Stimulated activated CD4-positive, alpha-beta T cell treated with anti-CD3 and anti-CD28 coated beads, Interleukin-2, amount 100 ng/mL, for 4 hours (primary cell): ENCODE data around the gene RIPOR2.
A peak's percentile ranks its signal among the peaks of the same experiment; 100 is the strongest.
"Not testable (repeated sequence)": the region's sequence is repeated elsewhere in the genome, so short reads cannot be mapped to it uniquely, and the experiment has no call there.

Experiments
- DNase-seq: peaks from one replicate; pipeline ENCODE4 v3.0.0-alpha.2; 2020; ENCODE audit warnings: low read depth

RIPOR2 gene

DNA sequence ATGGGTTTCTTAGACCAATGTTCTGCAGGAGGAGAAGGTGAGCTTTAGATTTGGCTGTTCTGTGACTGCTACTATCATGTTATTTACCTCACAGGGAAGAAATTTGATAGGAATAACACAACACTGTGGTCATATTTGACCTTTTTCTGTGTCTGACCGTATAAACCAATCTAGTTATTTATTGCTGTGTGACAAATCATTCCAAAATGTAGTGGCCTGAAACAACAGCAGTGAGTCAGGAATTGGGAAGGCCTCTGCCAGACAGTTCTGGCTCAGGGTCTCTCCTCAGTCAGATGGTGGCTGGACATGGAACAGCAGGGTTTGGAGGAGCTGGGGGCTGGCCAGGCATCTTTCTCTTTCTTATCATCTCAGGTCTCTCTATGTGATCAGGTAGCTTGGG lies 33.0 kb downstream of the RIPOR2 start:
- DNase-seq, result no peak

DNA sequence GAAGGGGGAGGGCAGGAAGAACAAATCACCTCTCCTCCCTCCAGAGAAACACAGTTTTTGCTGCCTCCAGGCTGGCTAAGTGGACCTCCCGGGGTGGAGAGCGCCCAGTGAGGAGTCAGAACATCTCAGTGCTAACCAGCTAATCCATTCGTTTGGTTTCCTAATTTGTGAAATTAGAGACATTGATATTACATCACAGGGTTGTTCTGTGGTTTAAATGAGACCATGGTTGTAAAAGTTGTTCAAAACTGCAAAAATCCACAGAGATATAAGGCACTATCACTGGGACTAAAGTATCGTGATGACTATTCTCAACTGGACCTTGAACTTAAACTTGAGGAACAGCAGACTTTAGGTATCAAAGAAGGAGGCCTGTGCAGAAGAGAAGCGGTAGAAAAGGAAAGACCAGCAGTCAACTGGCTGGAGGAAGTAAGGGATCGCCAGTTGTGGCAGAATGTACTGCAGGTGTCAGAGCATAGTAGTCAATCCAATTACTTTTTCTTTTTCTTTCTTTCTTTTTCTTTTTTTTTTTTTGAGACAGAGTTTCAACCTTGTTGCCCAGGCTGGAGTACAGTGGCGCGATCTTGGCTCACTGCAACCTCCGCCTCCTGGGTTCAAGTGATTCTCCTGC lies 33.9 kb downstream of the RIPOR2 start:
- no peak for DNase-seq

DNA sequence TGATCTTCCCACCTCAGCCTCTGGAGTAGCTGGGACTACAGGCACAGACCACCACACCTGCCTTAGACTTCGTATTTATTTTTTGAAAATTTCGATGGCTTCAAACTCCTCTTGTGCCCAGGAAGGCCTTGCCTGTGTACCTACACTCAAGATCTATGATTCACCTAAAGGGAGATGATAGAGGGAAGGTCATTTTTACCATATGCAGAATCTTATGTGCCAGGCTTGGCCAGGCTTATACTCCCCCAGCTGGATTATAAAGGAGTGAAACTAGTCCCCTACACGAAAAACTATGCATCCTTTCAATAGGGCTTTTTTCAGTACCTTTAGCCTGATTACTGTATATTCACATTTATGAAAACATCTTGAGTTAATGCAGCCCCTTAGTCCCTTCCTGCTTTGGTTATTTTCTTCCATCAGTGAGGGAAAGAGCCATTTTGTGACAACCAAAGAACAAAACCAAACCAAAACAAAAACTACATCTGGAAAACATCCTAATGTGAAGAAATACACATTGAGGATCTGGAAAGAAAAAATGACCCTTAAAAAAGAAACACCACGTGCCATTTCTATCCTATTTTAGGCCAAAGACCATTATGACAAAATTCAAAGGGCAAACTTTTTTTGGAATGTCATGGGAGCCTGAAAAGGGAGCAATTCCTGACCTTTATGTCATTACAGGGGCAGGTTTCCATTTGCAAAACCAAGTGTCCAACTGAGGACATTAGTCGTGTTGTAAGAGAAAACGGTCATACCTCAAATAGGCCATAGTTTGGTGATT lies 34.7 kb downstream of the RIPOR2 start:
- DNase-seq, result no peak

DNA sequence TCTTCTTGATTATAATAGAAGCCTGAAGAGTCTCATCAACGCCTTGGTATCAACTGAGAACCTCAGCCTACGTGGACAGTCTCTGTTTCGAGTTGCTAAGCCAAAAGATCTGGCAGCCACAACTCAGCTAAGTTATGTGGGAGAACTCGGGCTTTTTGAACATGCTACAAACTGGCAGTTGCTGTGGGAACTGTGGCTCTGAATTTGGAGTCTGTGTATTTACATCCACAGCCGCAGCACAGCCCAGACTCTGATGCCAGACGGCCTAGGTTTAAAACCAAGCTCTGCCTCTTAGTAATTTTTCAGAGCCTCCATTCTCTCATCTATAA lies 35.8 kb downstream of the RIPOR2 start:
- DNase-seq, result no peak

DNA sequence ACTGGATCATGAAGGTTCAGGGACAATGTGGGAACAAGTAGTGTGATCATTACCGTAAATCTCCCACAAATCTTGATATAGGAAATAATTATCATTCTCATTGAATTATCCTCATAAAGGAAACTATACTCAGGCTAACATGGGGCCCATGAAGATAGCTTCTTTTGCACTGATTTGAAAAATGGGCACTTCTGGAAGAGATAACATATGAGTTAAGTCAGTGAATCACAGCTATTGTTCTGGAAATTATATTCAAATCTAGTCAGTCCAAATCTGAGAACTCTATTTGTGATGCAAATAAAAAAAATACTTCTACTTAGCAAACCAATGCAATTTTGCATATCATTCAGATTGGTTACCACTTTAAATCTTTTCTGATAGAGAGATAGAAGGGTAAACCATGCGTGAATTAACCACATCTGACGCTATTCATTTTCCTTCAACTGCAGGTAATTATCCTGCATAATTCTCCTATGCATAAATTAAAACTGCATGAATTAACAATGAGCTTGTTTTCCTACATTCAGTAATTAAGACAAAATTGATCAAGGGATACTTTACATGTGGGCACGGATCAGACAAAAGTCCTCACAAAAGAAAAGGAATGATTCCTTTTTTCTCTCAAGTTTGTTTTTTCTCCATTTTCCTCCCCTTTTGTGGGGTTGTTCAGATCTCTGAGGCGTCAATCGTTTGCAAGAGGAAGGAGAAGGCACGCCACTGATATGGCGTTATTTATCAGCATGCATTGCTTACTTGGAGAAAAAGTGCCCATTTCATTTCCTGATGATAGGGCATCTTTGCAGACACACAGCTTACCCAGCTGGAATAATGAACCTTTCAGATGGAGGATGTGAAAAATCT lies 36.4 kb downstream of the RIPOR2 start:
- no peak for DNase-seq

DNA sequence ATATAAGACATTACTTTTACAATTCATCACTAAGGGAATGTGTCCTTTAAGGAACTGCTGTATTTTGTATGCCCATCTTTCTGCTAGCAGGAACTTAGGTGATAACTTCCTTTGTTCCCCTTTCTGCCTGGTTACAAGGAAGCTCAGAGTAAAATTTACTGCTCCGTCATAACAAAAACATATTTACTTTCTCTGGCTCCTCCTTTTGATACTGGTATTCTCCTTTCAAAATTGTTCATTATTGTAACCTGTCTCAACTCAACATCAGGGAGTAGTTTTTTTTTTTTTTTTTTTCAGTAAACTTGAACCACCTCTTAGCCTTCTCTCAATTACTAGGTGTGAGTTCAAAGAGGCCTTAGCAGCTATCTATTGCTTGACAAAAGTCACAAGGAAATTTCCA lies 37.1 kb downstream of the RIPOR2 start:
- DNase-seq, result no peak

DNA sequence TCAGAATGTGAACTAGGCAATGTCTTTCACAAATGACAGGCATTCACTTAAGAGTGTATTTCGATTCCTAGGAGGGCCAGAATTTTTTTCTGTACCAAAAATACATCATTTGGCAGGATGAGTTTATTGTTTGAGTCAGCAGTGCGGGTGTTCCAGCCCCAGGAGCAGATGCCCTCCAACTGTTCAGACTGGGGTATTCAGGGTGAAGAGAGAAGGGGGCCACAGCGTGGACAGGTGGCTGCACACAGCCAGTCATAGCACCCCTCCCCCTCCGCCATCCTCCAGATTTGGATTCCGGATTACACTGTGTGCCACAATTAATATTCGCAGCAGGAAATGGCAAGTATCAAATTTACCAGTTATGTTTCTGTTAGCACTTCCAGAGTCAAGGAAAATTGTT lies 38.6 kb downstream of the RIPOR2 start:
- no peak for DNase-seq

DNA sequence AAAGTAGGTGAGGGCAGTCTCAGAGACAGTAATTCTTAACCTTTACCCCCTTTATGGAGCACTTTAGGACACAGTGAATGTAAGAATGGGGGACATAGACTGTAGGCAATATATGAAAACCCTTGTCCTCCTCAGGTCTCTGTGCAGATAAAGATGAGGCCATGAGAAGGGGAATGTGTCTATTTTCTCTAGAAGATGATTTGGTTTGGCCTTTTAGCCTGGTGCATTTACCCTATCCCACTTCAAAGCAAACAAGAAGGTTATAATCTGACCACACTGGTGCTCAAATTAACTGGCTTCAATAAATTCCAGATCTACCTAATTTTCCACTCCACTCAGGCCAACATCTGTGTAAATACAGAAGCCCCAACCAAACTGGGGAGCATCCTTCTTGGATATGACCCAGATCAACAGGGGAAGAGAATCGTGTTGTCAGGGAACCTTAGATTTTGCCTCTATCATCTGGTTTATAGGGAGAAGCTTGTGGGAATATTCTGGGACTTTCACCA lies 42.4 kb downstream of the RIPOR2 start:
- DNase-seq, result no peak

DNA sequence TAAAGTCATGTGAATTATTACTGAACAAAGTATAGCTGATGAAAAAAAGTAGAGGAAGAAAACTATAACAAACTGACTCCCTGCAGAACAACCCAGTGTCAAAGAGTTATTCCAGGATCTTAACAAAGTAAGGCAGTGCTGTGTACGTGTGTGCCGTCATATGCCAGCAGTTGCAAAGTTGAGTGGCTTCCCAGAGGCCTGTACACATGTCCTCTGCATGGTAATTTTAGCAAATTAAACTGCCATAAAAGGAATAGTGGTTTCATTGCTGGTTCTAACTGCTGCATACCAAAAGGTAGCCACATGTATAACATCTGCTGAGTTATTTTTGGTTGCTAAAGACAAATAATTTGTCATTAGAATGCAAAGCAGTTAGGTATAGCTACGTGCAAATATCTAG lies 44.8 kb downstream of the RIPOR2 start:
- DNase-seq, result no peak

DNA sequence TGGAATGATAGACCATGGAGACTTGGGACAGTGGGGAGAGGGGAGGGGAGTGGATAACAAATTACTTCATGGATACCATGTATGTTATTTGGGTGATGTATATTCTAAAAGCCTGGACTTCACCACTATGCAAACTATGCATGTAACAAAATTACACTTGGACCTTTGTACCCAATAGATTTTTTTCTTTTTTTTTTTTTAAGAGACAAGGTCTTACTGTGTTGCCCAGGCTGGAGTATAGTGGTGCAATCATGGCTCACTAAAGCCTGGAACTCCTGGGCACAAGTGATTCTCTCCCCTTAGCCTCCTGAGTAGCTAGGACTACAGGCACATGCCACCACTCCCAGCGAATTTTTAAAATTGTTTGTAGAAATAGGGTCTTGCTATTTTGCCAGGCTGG lies 45.3 kb downstream of the RIPOR2 start:
- no peak for DNase-seq

DNA sequence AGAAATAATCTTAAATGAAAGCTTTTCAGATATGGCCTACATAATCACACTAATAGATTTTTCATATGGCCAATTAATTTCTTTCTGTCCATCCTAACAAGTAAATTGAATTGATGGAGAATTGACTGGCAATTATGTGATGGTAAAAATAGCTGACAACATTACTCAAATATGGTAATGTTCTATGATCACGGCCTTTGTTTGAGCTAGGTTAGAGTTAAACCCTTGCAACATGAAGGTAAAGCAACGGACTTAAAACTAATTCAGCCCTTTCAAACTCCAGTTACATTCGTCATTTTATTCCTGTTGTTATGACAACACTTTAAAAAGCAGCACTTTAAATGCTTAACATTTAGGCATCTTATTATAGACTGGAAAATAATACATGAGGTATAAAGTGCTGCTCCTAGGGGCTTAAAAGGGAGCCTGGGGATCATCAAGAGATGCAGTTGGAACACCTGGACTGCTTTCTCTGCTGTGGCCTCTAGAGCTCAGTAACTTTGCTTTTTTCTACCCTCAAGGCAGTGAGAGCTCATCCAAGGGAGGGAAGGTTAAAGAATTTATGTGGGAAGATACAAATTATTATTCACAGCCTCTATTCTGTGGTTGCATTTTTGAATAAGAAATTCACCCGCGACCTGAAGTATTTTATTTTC lies 46.9 kb downstream of the RIPOR2 start:
- DNase-seq, result no peak

DNA sequence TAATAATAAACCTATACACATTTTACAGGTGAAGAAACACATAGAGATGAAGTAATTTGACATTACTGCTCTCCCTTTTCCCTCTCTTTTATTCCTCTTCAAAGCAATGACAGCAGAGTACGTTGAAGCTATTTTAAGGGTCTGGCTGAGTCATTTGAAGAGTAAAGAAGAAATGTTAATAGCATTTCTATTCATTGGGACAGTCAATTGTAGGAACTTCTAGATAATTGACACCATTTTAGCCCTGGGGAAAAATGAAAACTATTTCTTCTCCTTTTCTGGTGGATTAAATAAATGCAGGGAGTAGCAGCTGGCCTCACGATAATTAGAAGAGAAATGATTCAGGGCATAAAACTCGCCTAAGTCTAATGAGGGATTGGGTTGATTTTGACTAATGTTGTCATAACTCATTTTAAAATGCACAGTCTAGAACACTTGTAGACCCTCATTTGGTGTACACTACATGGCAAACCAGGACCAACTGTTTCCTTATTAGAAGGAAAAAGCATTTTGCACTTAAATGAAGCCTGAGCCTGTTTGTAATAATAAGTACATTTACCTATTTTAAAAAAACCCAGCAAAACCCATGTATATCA lies 48.1 kb downstream of the RIPOR2 start:
- no peak for DNase-seq

DNA sequence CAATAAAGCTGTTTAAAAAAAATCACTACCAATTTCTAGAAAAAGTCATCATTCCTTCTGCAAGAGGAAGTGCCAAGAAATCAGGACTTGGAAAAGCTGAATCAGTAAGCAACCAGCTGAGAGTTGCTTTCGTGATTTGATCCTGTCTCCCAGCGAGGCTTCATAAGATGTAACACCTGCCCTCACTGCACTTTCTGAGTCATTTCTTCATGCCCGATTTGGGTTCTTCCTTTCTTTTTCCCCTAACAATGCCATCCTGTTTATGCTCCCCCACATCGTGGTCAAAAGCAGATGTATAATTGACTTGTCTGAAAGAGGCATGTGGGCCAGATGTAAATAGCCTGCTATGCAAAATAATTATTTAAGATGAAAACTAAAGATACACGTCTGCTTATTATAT lies 52.1 kb downstream of the RIPOR2 start:
- DNase-seq, result peak; percentile 39

DNA sequence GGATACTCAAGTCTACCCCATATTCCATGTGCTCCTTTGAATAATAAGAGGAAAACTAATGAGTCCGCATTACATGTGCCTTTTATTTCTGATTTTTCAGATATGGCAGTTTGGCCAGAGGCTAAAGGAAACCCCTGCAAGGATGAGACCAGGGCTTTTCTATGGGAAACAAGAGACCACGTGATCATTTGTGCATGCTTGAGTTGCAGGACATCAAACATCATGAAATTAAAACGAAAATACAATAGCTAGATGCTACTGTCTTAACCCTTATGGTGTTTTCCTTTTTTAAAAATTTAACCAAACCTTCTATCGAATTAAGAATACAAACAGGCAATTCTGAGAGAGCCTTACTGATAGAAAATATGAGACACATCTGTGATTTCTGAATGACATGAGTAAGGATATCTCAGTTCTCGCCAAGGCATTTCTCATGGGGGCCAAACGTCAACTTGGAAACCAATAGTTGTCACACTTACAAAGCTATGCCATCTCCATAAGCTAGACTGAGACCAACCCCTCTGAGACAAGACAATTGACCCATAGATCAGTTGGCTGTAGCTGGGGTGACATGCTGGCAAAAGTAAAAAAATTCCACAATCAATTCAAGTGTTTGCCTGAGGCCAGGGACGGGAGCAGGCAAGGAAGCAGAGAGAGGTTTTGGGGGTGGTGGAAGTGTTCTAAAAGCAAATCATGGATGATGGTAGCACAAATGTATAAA lies 52.8 kb downstream of the RIPOR2 start:
- DNase-seq, result no peak

DNA sequence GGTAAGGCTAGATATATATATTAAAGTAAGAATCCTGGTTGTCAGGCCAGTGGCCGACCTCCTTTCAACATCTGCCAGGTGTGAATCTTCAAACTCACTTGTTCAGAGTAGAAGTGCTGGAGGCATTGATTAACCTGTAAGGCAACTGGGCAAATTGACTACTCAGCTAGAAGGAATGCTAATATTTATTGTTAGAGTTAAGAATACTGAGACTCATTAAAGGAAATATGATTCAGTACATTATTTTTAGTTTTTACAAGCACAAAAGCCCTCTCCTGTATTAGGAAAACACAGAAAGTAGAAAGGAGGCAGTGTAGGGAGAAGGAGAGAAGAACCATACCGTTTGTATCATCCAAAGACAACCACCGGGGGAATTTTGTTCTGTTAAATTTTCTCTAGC lies 53.5 kb downstream of the RIPOR2 start:
- no peak for DNase-seq

DNA sequence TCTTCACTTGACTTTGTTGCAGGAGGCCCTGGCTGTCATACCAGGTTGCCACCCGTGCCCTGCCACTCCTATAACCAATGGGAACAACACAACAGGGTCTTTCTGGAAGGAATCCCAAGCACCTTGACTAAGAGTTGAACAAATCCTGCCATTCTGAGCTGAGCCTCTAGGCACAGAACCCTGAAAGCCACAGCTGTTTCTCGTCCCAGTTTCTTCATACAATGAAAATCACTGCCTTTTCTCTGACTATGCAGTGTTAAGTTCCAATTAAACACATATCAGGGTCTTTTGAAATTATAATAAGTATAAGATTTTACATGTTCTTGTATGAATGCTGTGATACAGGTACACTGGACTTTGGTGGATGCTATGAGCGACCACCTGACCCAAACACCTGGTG lies 54.4 kb downstream of the RIPOR2 start:
- DNase-seq, result no peak

DNA sequence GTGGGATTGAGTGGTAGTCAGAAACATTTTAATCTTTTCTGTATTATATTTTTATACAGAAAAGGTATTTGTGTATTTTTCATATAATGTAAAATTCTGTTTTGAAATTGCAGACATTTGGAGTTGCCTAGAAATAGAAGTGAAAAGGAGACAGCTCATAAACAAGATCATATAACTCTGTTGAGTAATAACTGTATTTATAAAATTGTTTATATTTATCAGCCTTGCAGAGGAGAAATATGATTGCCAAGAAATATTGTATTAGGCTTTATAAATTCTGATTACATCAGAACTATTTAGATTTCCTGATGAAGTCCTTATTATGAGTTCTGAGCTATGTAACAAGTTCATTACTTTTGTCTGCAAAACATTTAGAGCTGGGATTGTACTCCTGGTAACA lies 55.3 kb downstream of the RIPOR2 start:
- DNase-seq, result no peak

DNA sequence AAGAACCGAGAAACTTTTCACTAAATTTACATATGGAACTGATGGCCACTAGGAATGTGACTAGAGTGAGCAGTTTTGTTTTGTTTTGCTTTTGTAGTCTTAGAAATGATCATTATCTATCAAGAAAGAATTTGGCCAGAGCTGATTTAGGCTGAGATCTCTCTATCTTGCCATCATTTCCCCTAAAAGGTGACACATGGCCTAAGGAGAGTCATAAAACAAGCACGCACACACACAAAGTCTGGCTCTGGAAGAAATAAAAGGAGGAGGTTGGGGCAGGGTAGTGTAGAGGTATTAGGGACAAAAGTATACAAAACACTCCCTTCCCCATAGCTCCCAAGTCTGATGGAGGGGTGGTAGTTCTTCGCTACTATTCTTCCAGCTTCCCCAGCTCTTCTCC lies 56.4 kb downstream of the RIPOR2 start:
- no peak for DNase-seq

DNA sequence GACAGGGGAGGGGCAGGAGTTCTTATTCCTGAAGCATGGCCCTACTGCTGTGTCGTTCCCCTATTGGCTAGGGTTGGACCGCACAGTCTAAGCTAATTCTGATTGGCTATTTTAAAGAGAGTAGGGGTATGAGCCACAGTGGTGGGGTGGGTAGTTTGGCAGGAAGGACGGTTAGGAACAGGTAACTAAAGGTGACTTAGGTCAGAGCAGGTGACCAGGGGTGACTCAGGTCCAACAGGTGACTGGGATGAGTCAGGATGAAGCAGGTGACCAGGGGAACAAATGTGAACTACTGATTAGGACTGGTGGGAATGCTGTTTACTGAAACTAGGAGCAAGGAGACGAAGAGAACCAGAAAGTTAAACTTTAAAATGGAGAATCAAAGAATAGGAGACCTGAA lies 58.0 kb downstream of the RIPOR2 start:
- DNase-seq, result not testable (repeated sequence)

DNA sequence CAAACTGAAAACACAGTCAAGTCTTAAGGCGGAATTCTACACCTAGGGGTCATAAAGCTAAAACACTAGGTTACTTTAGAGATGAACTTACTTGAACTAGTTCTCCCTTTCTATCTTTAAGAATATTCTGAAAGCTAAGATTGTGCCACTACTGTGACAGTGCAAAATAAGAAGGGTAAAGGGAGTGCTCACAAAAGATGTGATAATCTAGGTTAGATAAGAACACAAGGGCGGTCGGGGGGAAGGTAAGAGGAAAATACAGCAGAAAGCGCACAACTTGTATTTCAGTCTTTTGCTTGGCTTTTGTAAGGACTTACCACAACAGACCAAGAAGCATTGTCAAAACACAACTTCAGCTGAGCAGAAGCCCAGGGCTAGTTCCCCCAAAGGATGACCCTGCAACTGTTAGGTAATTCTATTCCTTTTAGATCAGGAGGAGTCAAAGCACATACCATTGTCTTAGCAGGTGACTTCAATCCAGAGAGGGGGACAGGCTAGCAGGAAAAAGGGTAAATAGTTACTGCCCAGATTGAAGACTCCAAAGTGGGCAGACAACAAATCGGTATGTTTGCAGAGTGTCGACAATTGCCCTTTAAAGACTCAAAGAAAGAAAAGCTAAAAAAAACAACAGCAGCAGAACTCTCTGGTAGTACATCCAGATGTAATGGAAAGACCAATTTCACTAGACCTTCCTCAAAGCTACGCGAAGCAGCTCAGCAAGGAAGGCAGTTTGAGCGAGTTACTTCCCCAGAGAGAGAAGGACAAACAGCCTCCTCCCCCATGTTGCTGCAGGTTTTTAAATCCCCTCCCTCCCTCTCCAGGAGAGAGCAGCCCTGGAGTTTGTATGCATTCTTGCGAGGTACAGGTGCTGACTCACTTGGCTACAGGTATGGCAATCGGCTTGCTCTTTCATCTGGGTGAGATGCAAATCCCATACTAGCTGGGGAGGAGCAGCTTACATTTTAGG lies 59.0 kb downstream of the RIPOR2 start:
- DNase-seq, result no peak
